ENCODE measurements around the gene ZNF609. TPM values are rescaled to one million over a fixed set of nuclear protein-coding genes. Genes with fewer than 3 reads are reported as not detected.

Gene ZNF609
- total RNA-seq, 4 donors from 2014 or later, result 38.3 to 53.7 (median 45.3) TPM

GRCh38 chr15:64581408-64581761 lies 121.0 kb downstream of the ZNF609 start:
- no peak overlapping the region for H3K4me3 ChIP-seq
- H3K27me3 ChIP-seq, result no peaks in the 10 kb centered on the region
- WGBS, result 96% methylated on average over 2 of the region's 2 CpGs
- H3K9me3 ChIP-seq, result peaks cover 0 to 15% (median 3%) of the 10 kb centered on the region in 4 donors
- peaks cover 0 to 23% (median 12%) of the 10 kb centered on the region in 4 donors for H3K4me1 ChIP-seq
- H3K36me3 ChIP-seq, result no peaks in the 10 kb centered on the region
- no peak for DNase-seq (ENCODE audit: extremely low spot score)
- intact Hi-C loops (cut with DNase I), result no loop called here
- no peak for TF ChIP-seq CTCF (IDR thresholded peaks at IDR 0.05)
- no peak for TF ChIP-seq POLR2A (IDR thresholded peaks at IDR 0.05; ENCODE audit: low read depth)
- TF ChIP-seq POLR2AphosphoS5 (IDR thresholded peaks at IDR 0.05), result no peak
- TF ChIP-seq EP300 (IDR thresholded peaks at IDR 0.05), result no peak
- H3K27ac ChIP-seq (replicated peaks in 1 of 4), result no peak overlapping the region

- H3K4me3 ChIP-seq, result no peak overlapping the region
- intact Hi-C loops (cut with DNase I), result no loop called here
Measured at GRCh38 chr15:64582202-64582601, 121.8 kb downstream of the ZNF609 start.

GRCh38 chr15:64583519-64583918 lies 123.1 kb downstream of the ZNF609 start:
- Histone ChIP-seq H3K4me3 (no peak overlapping the region), H3K36me3 (no peaks in the 10 kb centered on the region), H3K4me1 (peaks cover 0 to 26% (median 18%) of the 10 kb centered on the region in 4 donors), H3K27me3 (no peaks in the 10 kb centered on the region), H3K9me3 (peaks cover 0 to 15% (median 3%) of the 10 kb centered on the region in 4 donors), H3K27ac (replicated peaks in 1 of 4) (no peak overlapping the region)
- DNase-seq (ENCODE audit: extremely low spot score), result no peak
- intact Hi-C loops (cut with DNase I), result no loop called here
- WGBS, result 90% methylated on average over 4 of the region's 4 CpGs
- TF ChIP-seq CTCF (IDR thresholded peaks at IDR 0.05) (no peak), POLR2A (IDR thresholded peaks at IDR 0.05; ENCODE audit: low read depth) (no peak), POLR2AphosphoS5 (IDR thresholded peaks at IDR 0.05) (no peak), EP300 (IDR thresholded peaks at IDR 0.05) (no peak)

More at GRCh38 chr15:64582202-64582601, 121.8 kb downstream of the ZNF609 start:
- TF ChIP-seq CTCF (IDR thresholded peaks at IDR 0.05) (no peak), EP300 (IDR thresholded peaks at IDR 0.05) (no peak), POLR2AphosphoS5 (IDR thresholded peaks at IDR 0.05) (no peak), POLR2A (IDR thresholded peaks at IDR 0.05; ENCODE audit: low read depth) (no peak)
- Histone ChIP-seq H3K36me3 (no peaks in the 10 kb centered on the region), H3K27me3 (no peaks in the 10 kb centered on the region), H3K4me1 (peaks cover 0 to 25% (median 16%) of the 10 kb centered on the region in 4 donors), H3K9me3 (peaks cover 0 to 15% (median 3%) of the 10 kb centered on the region in 4 donors), H3K27ac (replicated peaks in 1 of 4) (no peak overlapping the region)
- DNase-seq (ENCODE audit: extremely low spot score), result no peak
- WGBS, result 85% methylated on average over 3 of the region's 3 CpGs

GRCh38 chr15:64583983-64584382 lies 123.6 kb downstream of the ZNF609 start:
- no peaks in the 10 kb centered on the region for H3K27me3 ChIP-seq
- no peak overlapping the region for H3K27ac ChIP-seq (replicated peaks in 1 of 4)
- H3K4me3 ChIP-seq, result no peak overlapping the region
- peaks cover 0 to 30% (median 21%) of the 10 kb centered on the region in 4 donors for H3K4me1 ChIP-seq
- TF ChIP-seq CTCF (IDR thresholded peaks at IDR 0.05), result no peak
- no peak for TF ChIP-seq POLR2A (IDR thresholded peaks at IDR 0.05; ENCODE audit: low read depth)
- TF ChIP-seq POLR2AphosphoS5 (IDR thresholded peaks at IDR 0.05), result no peak
- no peak for TF ChIP-seq EP300 (IDR thresholded peaks at IDR 0.05)
- intact Hi-C loops (cut with DNase I), result no loop called here
- H3K9me3 ChIP-seq, result peaks cover 0 to 15% (median 3%) of the 10 kb centered on the region in 4 donors
- H3K36me3 ChIP-seq, result no peaks in the 10 kb centered on the region
- DNase-seq (ENCODE audit: extremely low spot score), result no peak
- WGBS, result 97% methylated on average over 3 of the region's 3 CpGs
